Peyer's patch (tissue), 4 donors: ENCODE results near the gene SUV39H2. TPM values are rescaled to one million over a fixed set of nuclear protein-coding genes. Genes with fewer than 3 reads are reported as not detected.

Source experiments
- DNase-seq, 3 donors: peaks; one replicate each; pipeline ENCODE4 v3.0.0-alpha.2; 2017 to 2019
- H3K27ac ChIP-seq, 4 donors: fragments of 200-600 bp; sonication (generic); one replicate each; pipeline ENCODE4 v1.5.1; 2016 to 2019
- H3K27me3 ChIP-seq, 2 donors: fragments of 200-600 bp; sonication (generic); one replicate each; pipeline ENCODE4 v1.5.1; 2019
- H3K36me3 ChIP-seq, 3 donors: fragments of 200-600 bp; sonication (generic); one replicate each; pipeline ENCODE4 v1.5.1; 2016 to 2019
- H3K4me1 ChIP-seq, 4 donors: fragments of 200-600 bp; sonication (generic); one replicate each; pipeline ENCODE4 v1.5.1; 2016 to 2019
- H3K4me3 ChIP-seq, 4 donors: fragments of 200-600 bp; sonication (generic); 1 replicate in 3 of 4; 2 replicates in 1 of 4; pipeline ENCODE4 v1.5.1; 2016 to 2019; ENCODE audit warnings: mild to moderate bottlenecking in 1 of 4
- H3K9me3 ChIP-seq, 4 donors: fragments of 200-600 bp; sonication (generic); one replicate each; pipeline ENCODE4 v1.5.1; 2016 to 2019; ENCODE audit warnings: mild to moderate bottlenecking in 1 of 4
- CTCF ChIP-seq, 6 experiments: fragments of 450-650 bp in 4 of 6; fragments of 200-600 bp in 2 of 6; sonication (generic) in 1 of 6; IDR thresholded peaks; one replicate each; pipeline ENCODE4 v1.5.1; 2017 to 2019; ENCODE audit warnings: antibody characterized with exemption in 6 of 6, mild to moderate bottlenecking in 3 of 6, moderate library complexity in 1 of 6
- POLR2A ChIP-seq, 2 donors: fragments of 450-650 bp; IDR thresholded peaks; one replicate each; pipeline ENCODE4 v1.5.1; 2017; ENCODE audit warnings: antibody characterized with exemption in 2 of 2, mild to moderate bottlenecking in 2 of 2, moderate library complexity in 2 of 2
- total RNA-seq, 4 donors: library from RNA; depleted of rRNA; stranded (reverse); fragments of >200 nt; gene quantifications; one replicate each; pipeline ENCODE4 v1.1.0, GENCODE V29; 2016

Gene SUV39H2
- total RNA-seq, 4 donors from 2014 or later = 2.5 to 22.3 (median 9.0) TPM

- no peak for DNase-seq
- no peaks in the 10 kb centered on the region for H3K4me1 ChIP-seq
- no peak for TF ChIP-seq POLR2A (IDR thresholded peaks at IDR 0.05)
- TF ChIP-seq CTCF (IDR thresholded peaks at IDR 0.05) = no peak
- H3K27ac ChIP-seq = no peak overlapping the region
- H3K9me3 ChIP-seq = no peaks in the 10 kb centered on the region
- H3K36me3 ChIP-seq = peaks cover 0 to 94% (median 5%) of the 10 kb centered on the region in 3 donors
- no peak overlapping the region for H3K4me3 ChIP-seq
- H3K27me3 ChIP-seq = no peaks in the 10 kb centered on the region
Measured at GRCh38 chr10:14924013-14924412, 45.3 kb downstream of the SUV39H2 start.

GRCh38 chr10:14925268-14925667 is 46.6 kb downstream of the SUV39H2 start:
- DNase-seq = no peak
- Histone ChIP-seq H3K27ac (no peak overlapping the region), H3K4me3 (no peak overlapping the region), H3K27me3 (no peaks in the 10 kb centered on the region), H3K9me3 (no peaks in the 10 kb centered on the region), H3K4me1 (no peaks in the 10 kb centered on the region), H3K36me3 (peaks cover 0 to 89% (median 0%) of the 10 kb centered on the region in 3 donors)
- no peak for TF ChIP-seq CTCF (IDR thresholded peaks at IDR 0.05)
- TF ChIP-seq POLR2A (IDR thresholded peaks at IDR 0.05) = no peak

- Histone ChIP-seq H3K4me3 (no peak overlapping the region), H3K27ac (no peak overlapping the region), H3K4me1 (no peaks in the 10 kb centered on the region), H3K9me3 (no peaks in the 10 kb centered on the region), H3K36me3 (peaks cover 0 to 89% (median 0%) of the 10 kb centered on the region in 3 donors), H3K27me3 (no peaks in the 10 kb centered on the region)
- TF ChIP-seq CTCF (IDR thresholded peaks at IDR 0.05) (no peak), POLR2A (IDR thresholded peaks at IDR 0.05) (no peak)
- no peak for DNase-seq
Measured at GRCh38 chr10:14926061-14926470, 47.4 kb downstream of the SUV39H2 start.

- no peak for DNase-seq
- Histone ChIP-seq H3K27ac (peak overlapping the region in 2 of 4 donors; percentile 0 to 33), H3K9me3 (no peaks in the 10 kb centered on the region), H3K4me1 (no peaks in the 10 kb centered on the region), H3K27me3 (no peaks in the 10 kb centered on the region), H3K4me3 (no peak overlapping the region), H3K36me3 (peaks cover 0 to 89% (median 0%) of the 10 kb centered on the region in 3 donors)
- TF ChIP-seq POLR2A (IDR thresholded peaks at IDR 0.05) (no peak), CTCF (IDR thresholded peaks at IDR 0.05) (no peak)
Measured at GRCh38 chr10:14926722-14927416, 48.2 kb downstream of the SUV39H2 start.

- no peaks in the 10 kb centered on the region for H3K27me3 ChIP-seq
- H3K4me1 ChIP-seq = no peaks in the 10 kb centered on the region
- H3K36me3 ChIP-seq = peaks cover 0 to 89% (median 3%) of the 10 kb centered on the region in 3 donors
- no peak for DNase-seq
- no peak overlapping the region for H3K27ac ChIP-seq
- no peak for TF ChIP-seq POLR2A (IDR thresholded peaks at IDR 0.05)
- TF ChIP-seq CTCF (IDR thresholded peaks at IDR 0.05) = no peak
- H3K4me3 ChIP-seq = no peak overlapping the region
- H3K9me3 ChIP-seq = no peaks in the 10 kb centered on the region
Measured at GRCh38 chr10:14930610-14931009, 51.9 kb downstream of the SUV39H2 start.
